ENCODE results near the gene NIPBL.
"Not testable (repeated sequence)": the region's sequence is repeated elsewhere in the genome, so short reads cannot be mapped to it uniquely, and the experiment has no call there.

NIPBL gene

DNA sequence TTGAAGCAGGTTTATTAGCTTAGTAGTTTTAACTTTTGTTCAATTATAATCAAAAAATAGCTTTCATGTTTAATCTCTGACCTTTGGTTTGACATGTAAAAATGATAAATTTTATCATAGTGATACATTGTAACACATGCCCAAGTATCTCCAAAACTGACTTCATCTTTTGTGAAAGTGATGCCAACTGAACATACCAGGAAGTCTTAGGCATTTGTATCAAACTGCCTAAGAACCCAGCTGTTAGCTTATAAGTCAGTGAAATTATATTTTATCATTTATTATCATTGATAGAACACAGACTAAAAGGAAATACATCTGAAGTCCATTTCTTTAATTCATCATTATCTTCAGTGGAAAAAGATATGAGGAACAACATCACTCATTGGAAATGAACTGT, 39.1 kb downstream of the NIPBL start:
- TF ChIP-seq CTCF (IDR thresholded peaks at IDR 0.05; ENCODE audit: poor library complexity, severe bottlenecking) = no peak
- ATAC-seq (ENCODE audit: low read depth) (no peak), DNase-seq (ENCODE audit: low spot score) (no peak)
- Histone ChIP-seq H3K9me3 (ENCODE audit: severe bottlenecking) (no peaks in the 10 kb centered on the region), H3K27ac (ENCODE audit: poor library complexity, severe bottlenecking) (no peak overlapping the region), H3K4me1 (ENCODE audit: insufficient read depth, poor library complexity, severe bottlenecking) (no peaks in the 10 kb centered on the region), H3K36me3 (ENCODE audit: low read depth) (no peaks in the 10 kb centered on the region; the same call in none of the 2 replicates), H3K27me3 (ENCODE audit: insufficient read depth, poor library complexity, severe bottlenecking) (no peaks in the 10 kb centered on the region), H3K4me3 (ENCODE audit: severe bottlenecking) (no peak overlapping the region)

GRCh38 chr5:36916614-36917013, 40.0 kb downstream of the NIPBL start:
- H3K27ac ChIP-seq (ENCODE audit: poor library complexity, severe bottlenecking); H3K9me3 ChIP-seq (ENCODE audit: severe bottlenecking); ATAC-seq (ENCODE audit: low read depth): not testable (repeated sequence)

GRCh38 chr5:36917358-36917757, 40.8 kb downstream of the NIPBL start:
- not testable (repeated sequence) for DNase-seq (ENCODE audit: low spot score); H3K27me3 ChIP-seq (ENCODE audit: insufficient read depth, poor library complexity, severe bottlenecking); ATAC-seq (ENCODE audit: low read depth); H3K4me1 ChIP-seq (ENCODE audit: insufficient read depth, poor library complexity, severe bottlenecking); H3K9me3 ChIP-seq (ENCODE audit: severe bottlenecking); H3K27ac ChIP-seq (ENCODE audit: poor library complexity, severe bottlenecking); H3K4me3 ChIP-seq (ENCODE audit: severe bottlenecking); H3K36me3 ChIP-seq (ENCODE audit: low read depth)

More at GRCh38 chr5:36916614-36917013, 40.0 kb downstream of the NIPBL start:
- H3K27me3 ChIP-seq (ENCODE audit: insufficient read depth, poor library complexity, severe bottlenecking); DNase-seq (ENCODE audit: low spot score); H3K4me3 ChIP-seq (ENCODE audit: severe bottlenecking); H3K36me3 ChIP-seq (ENCODE audit: low read depth); H3K4me1 ChIP-seq (ENCODE audit: insufficient read depth, poor library complexity, severe bottlenecking): not testable (repeated sequence)

- no peak for TF ChIP-seq CTCF (IDR thresholded peaks at IDR 0.05; ENCODE audit: poor library complexity, severe bottlenecking)
- Histone ChIP-seq H3K36me3 (ENCODE audit: low read depth) (no peaks in the 10 kb centered on the region; the same call in 1 of the 2 replicates), H3K4me1 (ENCODE audit: insufficient read depth, poor library complexity, severe bottlenecking) (no peaks in the 10 kb centered on the region), H3K27ac (ENCODE audit: poor library complexity, severe bottlenecking) (no peak overlapping the region), H3K27me3 (ENCODE audit: insufficient read depth, poor library complexity, severe bottlenecking) (no peaks in the 10 kb centered on the region), H3K9me3 (ENCODE audit: severe bottlenecking) (no peaks in the 10 kb centered on the region), H3K4me3 (ENCODE audit: severe bottlenecking) (no peak overlapping the region)
- DNase-seq (ENCODE audit: low spot score) (no peak), ATAC-seq (ENCODE audit: low read depth) (no peak)
Measured at GRCh38 chr5:36919238-36919637, 42.7 kb downstream of the NIPBL start.

DNA sequence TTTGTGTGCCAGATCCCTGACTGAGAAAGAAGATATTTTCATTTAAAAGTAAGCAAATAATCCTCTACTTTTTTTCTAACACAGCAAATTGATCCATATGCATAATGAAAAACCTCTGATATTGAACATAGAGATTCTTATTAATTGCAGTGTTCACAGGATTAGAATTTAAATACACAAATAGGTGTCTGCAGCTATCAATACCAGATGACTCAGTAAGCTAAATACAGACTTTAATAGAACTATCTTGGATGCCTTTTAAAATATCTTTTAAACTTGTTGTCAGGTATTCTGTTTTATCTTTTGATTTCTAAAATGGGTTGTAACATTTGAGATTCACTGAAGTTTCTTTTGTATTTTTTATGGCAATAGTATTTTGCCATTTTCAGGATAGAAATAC, 43.1 kb downstream of the NIPBL start:
- H3K4me1 ChIP-seq (ENCODE audit: insufficient read depth, poor library complexity, severe bottlenecking) = no peaks in the 10 kb centered on the region
- no peaks in the 10 kb centered on the region for H3K27me3 ChIP-seq (ENCODE audit: insufficient read depth, poor library complexity, severe bottlenecking)
- H3K4me3 ChIP-seq (ENCODE audit: severe bottlenecking) = no peak overlapping the region
- H3K9me3 ChIP-seq (ENCODE audit: severe bottlenecking) = no peaks in the 10 kb centered on the region
- no peak for TF ChIP-seq CTCF (IDR thresholded peaks at IDR 0.05; ENCODE audit: poor library complexity, severe bottlenecking)
- DNase-seq (ENCODE audit: low spot score) (no peak), ATAC-seq (ENCODE audit: low read depth) (no peak)
- H3K27ac ChIP-seq (ENCODE audit: poor library complexity, severe bottlenecking) = no peak overlapping the region
- no peaks in the 10 kb centered on the region; the same call in 1 of the 2 replicates for H3K36me3 ChIP-seq (ENCODE audit: low read depth)

- DNase-seq (ENCODE audit: low spot score) = no peak
- peak; percentile 97 for ATAC-seq (ENCODE audit: low read depth)
- no peak overlapping the region for H3K4me3 ChIP-seq (ENCODE audit: severe bottlenecking)
- no peaks in the 10 kb centered on the region for H3K27me3 ChIP-seq (ENCODE audit: insufficient read depth, poor library complexity, severe bottlenecking)
- peaks cover 35% of the 10 kb centered on the region for H3K4me1 ChIP-seq (ENCODE audit: insufficient read depth, poor library complexity, severe bottlenecking)
- no peak for TF ChIP-seq CTCF (IDR thresholded peaks at IDR 0.05; ENCODE audit: poor library complexity, severe bottlenecking)
- 0 out of 2 replicates have a peak, but pooled peaks cover 3% of the 10 kb centered on the region for H3K36me3 ChIP-seq (ENCODE audit: low read depth)
- H3K27ac ChIP-seq (ENCODE audit: poor library complexity, severe bottlenecking) = peak overlapping the region; percentile 12
- no peaks in the 10 kb centered on the region for H3K9me3 ChIP-seq (ENCODE audit: severe bottlenecking)
Measured at GRCh38 chr5:36928947-36929346, 52.4 kb downstream of the NIPBL start.
